Activated CD8-positive, alpha-beta T cell treated with anti-CD3 and anti-CD28 coated beads for 36 hours (primary cell): ENCODE results near the gene AP1G2. TPM values are rescaled to one million over a fixed set of nuclear protein-coding genes. Genes with fewer than 3 reads are reported as not detected.

Source experiments
- ATAC-seq: fragments of 200-7000 bp; cut with Tn5 transposase; one replicate; pipeline ENCODE4 v1.10.0; 2021; ENCODE audit warnings: mild to moderate bottlenecking, moderate library complexity
- CTCF ChIA-PET: fragments of 350-600 bp; sonication (Branson Sonifier 250); formaldehyde crosslinking; loops from one replicate; lab custom pipeline; 2021; ENCODE audit warnings: antibody characterized with exemption; lab: Charles Lee
- POLR2A ChIA-PET: fragments of 350-600 bp; sonication (Branson Sonifier 250); formaldehyde crosslinking; loops from one replicate; lab custom pipeline; 2021; ENCODE audit warnings: antibody characterized with exemption; lab: Charles Lee
- DNase-seq: peaks from one replicate; pipeline ENCODE4 v3.0.0-alpha.2; 2020
- H3K27ac Mint-ChIP-seq: one replicate; pipeline ENCODE4 v1.8.0; 2021; ENCODE audit warnings: mild to moderate bottlenecking, mixed read lengths
- H3K27me3 Mint-ChIP-seq: one replicate; pipeline ENCODE4 v1.8.0; 2021; ENCODE audit warnings: mixed read lengths
- H3K36me3 Mint-ChIP-seq: one replicate; pipeline ENCODE4 v1.8.0; 2021; ENCODE audit warnings: low read depth, mixed read lengths
- H3K4me1 Mint-ChIP-seq: one replicate; pipeline ENCODE4 v1.8.0; 2021; ENCODE audit warnings: low read depth, mixed read lengths
- H3K4me3 Mint-ChIP-seq: one replicate; pipeline ENCODE4 v1.8.0; 2021; ENCODE audit warnings: mild to moderate bottlenecking, moderate library complexity, mixed read lengths
- H3K9me3 Mint-ChIP-seq: one replicate; pipeline ENCODE4 v1.8.0; 2021; ENCODE audit warnings: mixed read lengths
- CTCF ChIP-seq: fragments of 200-600 bp; IDR thresholded peaks from one replicate; pipeline ENCODE4 v1.8.0; 2022; ENCODE audit warnings: antibody characterized with exemption, mild to moderate bottlenecking
- intact Hi-C: fragments of 100-400 bp; cut with micrococcal nuclease; formaldehyde crosslinking; loops from one replicate; pipeline ENCODE4 v1.10.0; 2022
- total RNA-seq, 2 experiments: library from RNA; stranded (reverse); gene quantifications; one replicate each; pipeline ENCODE4 v1.2.3, GENCODE V29; 2021

AP1G2 gene
- total RNA-seq, 2 experiments from 2014 or later = 146 to 155 TPM

- H3K27me3 Mint-ChIP-seq = no peaks in the 10 kb centered on the region
- no peaks in the 10 kb centered on the region for H3K9me3 Mint-ChIP-seq
- POLR2A ChIA-PET = interaction anchor here (1.6 kb wide), 1 partner anchor 10 kb away, joined by 5 read pairs; no protein-coding TSS in a partner anchor
- H3K4me3 Mint-ChIP-seq = no peak overlapping the region
- H3K27ac Mint-ChIP-seq = no peak overlapping the region
- intact Hi-C loops = no loop called here
- no peak for TF ChIP-seq CTCF
- ATAC-seq = no peak
- CTCF ChIA-PET = interaction anchor here (1.3 to 3.1 kb wide), 5 partner anchors 10 to 19 kb away, joined by 4 to 25 read pairs (median 6); no protein-coding TSS in a partner anchor
- peaks cover 3% of the 10 kb centered on the region for H3K4me1 Mint-ChIP-seq
- no peaks in the 10 kb centered on the region for H3K36me3 Mint-ChIP-seq
- DNase-seq = peak; percentile 28
These were observed 19.0 kb downstream of the AP1G2 start for GRCh38 chr14:23548351-23549318.

GRCh38 chr14:23547924-23548323 is 19.7 kb downstream of the AP1G2 start:
- Mint-ChIP-seq H3K4me3 (no peak overlapping the region), H3K9me3 (no peaks in the 10 kb centered on the region), H3K27ac (no peak overlapping the region), H3K27me3 (no peaks in the 10 kb centered on the region), H3K4me1 (peaks cover 3% of the 10 kb centered on the region), H3K36me3 (no peaks in the 10 kb centered on the region)
- CTCF ChIA-PET = interaction anchor here (1.3 to 3.1 kb wide), 2 partner anchors 10 to 11 kb away, joined by 4 to 25 read pairs; no protein-coding TSS in a partner anchor
- intact Hi-C loops = no loop called here
- POLR2A ChIA-PET = no interaction called here
- TF ChIP-seq CTCF = no peak
- DNase-seq (no peak), ATAC-seq (no peak)

- no peak overlapping the region for H3K27ac Mint-ChIP-seq
- H3K4me3 Mint-ChIP-seq = no peak overlapping the region
- H3K27me3 Mint-ChIP-seq = no peaks in the 10 kb centered on the region
- H3K36me3 Mint-ChIP-seq = no peaks in the 10 kb centered on the region
- ChIA-PET POLR2A (interaction anchor here (1.2 kb wide), 1 partner anchor 10 kb away, joined by 3 read pairs; no protein-coding TSS in a partner anchor), CTCF (interaction anchor here (1.0 to 1.7 kb wide), 6 partner anchors 10 to 85 kb away, joined by 3 to 6 read pairs (median 4); no protein-coding TSS in a partner anchor)
- no peaks in the 10 kb centered on the region for H3K4me1 Mint-ChIP-seq
- ATAC-seq = no peak
- intact Hi-C loops = no loop called here
- no peak for DNase-seq
- H3K9me3 Mint-ChIP-seq = no peaks in the 10 kb centered on the region
- TF ChIP-seq CTCF = no peak
These were observed 21.0 kb downstream of the AP1G2 start for GRCh38 chr14:23546450-23547035.

- no peak for ATAC-seq
- intact Hi-C loops = no loop called here
These were observed 21.7 kb downstream of the AP1G2 start for GRCh38 chr14:23545740-23546365.

More at GRCh38 chr14:23545740-23546365, 21.7 kb downstream of the AP1G2 start:
- TF ChIP-seq CTCF = no peak
- Mint-ChIP-seq H3K36me3 (no peaks in the 10 kb centered on the region), H3K27ac (no peak overlapping the region), H3K4me1 (no peaks in the 10 kb centered on the region), H3K9me3 (no peaks in the 10 kb centered on the region), H3K4me3 (no peak overlapping the region), H3K27me3 (no peaks in the 10 kb centered on the region)
- ChIA-PET POLR2A (interaction anchor here (1.2 kb wide), 1 partner anchor 11 kb away, joined by 3 read pairs; no protein-coding TSS in a partner anchor), CTCF (interaction anchor here (1.0 to 1.7 kb wide), 5 partner anchors 9 to 86 kb away, joined by 3 to 6 read pairs (median 3); no protein-coding TSS in a partner anchor)
- no peak for DNase-seq
